K562 (cell line): ENCODE data around the gene CDCA5. TPM values are rescaled to one million over a fixed set of nuclear protein-coding genes. Genes with fewer than 3 reads are reported as not detected.
A peak's percentile ranks its signal among the peaks of the same experiment; 100 is the strongest.

Experiments
- BRD9 ChIP-seq: fragments of 450-650 bp; IDR thresholded peaks from 2 replicates; pipeline ENCODE4 v1.6.1; 2018; ENCODE audit warnings: low read depth; ENCODE audit not compliant: partially characterized antibody
- BRF2 ChIP-seq: IDR thresholded peaks from 3 replicates; pipeline ENCODE4 v1.6.1; 2011; ENCODE audit warnings: borderline replicate concordance, mild to moderate bottlenecking; ENCODE audit not compliant: insufficient read length, insufficient read depth
- CBX2 ChIP-seq: fragments of 200-600 bp; sonication (generic); IDR thresholded peaks from one replicate; pipeline ENCODE4 v1.6.1; 2012; ENCODE audit warnings: mild to moderate bottlenecking, low read length, inconsistent platforms; ENCODE audit not compliant: insufficient read depth, poor library complexity, severe bottlenecking
- CHCHD3 ChIP-seq: fragments of 250-450 bp; sonication (Bioruptor Pico); IDR thresholded peaks from 2 replicates; pipeline ENCODE4 v2.1.2; 2022; ENCODE audit warnings: mild to moderate bottlenecking
- CREB5 ChIP-seq: fragments of 250-450 bp; sonication (Bioruptor Pico); IDR thresholded peaks from 2 replicates; pipeline ENCODE4 v1.5.0; 2020; ENCODE audit warnings: mild to moderate bottlenecking
- KLF13 ChIP-seq: fragments of 450-650 bp; IDR thresholded peaks from 2 replicates; pipeline ENCODE4 v1.6.1; 2016; ENCODE audit warnings: missing genetic modification characterization, low read depth, mild to moderate bottlenecking, missing compliant biosample characterization, moderate library complexity, borderline replicate concordance
- MXI1 ChIP-seq: IDR thresholded peaks from 2 replicates; pipeline ENCODE4 v1.6.1; 2011; ENCODE audit warnings: low read depth, mild to moderate bottlenecking, improper control_type of control experiment, low read length
- RBM22 ChIP-seq: fragments of 200-400 bp; formaldehyde crosslinking; IDR thresholded peaks from 2 replicates; pipeline ENCODE4 v1.6.1; 2018; ENCODE audit warnings: low read length, low read depth; ENCODE audit not compliant: poor library complexity, severe bottlenecking
- THAP7 ChIP-seq: fragments of 250-450 bp; sonication (Bioruptor Pico); IDR thresholded peaks from 2 replicates; pipeline ENCODE4 v1.5.0; 2021
- polyA plus RNA-seq, 8 experiments: library from polyadenylated mRNA; depleted of rRNA in 4 of 8; stranded (reverse) in 5 of 8; unstranded in 3 of 8; fragments of >200 nt; fragmentation: Nextera tagmentation in 2 of 8; fragmentation: Illumina TruSeq in 1 of 8; extraction: Ambion mirVana in 2 of 8; extraction: Trizol in 1 of 8; gene quantifications; 2 replicates each; pipeline versions ENCODE4 v1.2.1 to v1.2.3, GENCODE V29; 2011 to 2014; ENCODE audit warnings: inconsistent platforms in 1 of 8, missing spikeins in 1 of 8
- total RNA-seq, 7 experiments: library from RNA; depleted of rRNA in 6 of 7; stranded (reverse); fragments of >200 nt in 6 of 7; fragmentation: Illumina TruSeq in 2 of 7; extraction: Trizol in 2 of 7; gene quantifications; 2 replicates each; pipeline versions ENCODE4 v1.2.1 to v1.2.3, GENCODE V29; 2011 to 2021; ENCODE audit warnings: low replicate concordance in 1 of 7
- TF ChIP-seq, protein P1 (sequence below), 2 experiments: fragments of 450-650 bp; formaldehyde crosslinking in 1 of 2; IDR thresholded peaks; 2 replicates each; pipeline versions ENCODE4 v1.4.0 to v1.6.1; 2014 to 2020; ENCODE audit warnings: mild to moderate bottlenecking in 2 of 2, borderline replicate concordance in 1 of 2, low read depth in 1 of 2

Gene CDCA5
- total and polyA plus RNA-seq, 9 of the 15 experiments (the other 6 are each of a cell fraction or from before 2014, with no cell fraction given), result 18.9 to 94.3 (median 64.6) TPM

- TF ChIP-seq, protein P1, sequence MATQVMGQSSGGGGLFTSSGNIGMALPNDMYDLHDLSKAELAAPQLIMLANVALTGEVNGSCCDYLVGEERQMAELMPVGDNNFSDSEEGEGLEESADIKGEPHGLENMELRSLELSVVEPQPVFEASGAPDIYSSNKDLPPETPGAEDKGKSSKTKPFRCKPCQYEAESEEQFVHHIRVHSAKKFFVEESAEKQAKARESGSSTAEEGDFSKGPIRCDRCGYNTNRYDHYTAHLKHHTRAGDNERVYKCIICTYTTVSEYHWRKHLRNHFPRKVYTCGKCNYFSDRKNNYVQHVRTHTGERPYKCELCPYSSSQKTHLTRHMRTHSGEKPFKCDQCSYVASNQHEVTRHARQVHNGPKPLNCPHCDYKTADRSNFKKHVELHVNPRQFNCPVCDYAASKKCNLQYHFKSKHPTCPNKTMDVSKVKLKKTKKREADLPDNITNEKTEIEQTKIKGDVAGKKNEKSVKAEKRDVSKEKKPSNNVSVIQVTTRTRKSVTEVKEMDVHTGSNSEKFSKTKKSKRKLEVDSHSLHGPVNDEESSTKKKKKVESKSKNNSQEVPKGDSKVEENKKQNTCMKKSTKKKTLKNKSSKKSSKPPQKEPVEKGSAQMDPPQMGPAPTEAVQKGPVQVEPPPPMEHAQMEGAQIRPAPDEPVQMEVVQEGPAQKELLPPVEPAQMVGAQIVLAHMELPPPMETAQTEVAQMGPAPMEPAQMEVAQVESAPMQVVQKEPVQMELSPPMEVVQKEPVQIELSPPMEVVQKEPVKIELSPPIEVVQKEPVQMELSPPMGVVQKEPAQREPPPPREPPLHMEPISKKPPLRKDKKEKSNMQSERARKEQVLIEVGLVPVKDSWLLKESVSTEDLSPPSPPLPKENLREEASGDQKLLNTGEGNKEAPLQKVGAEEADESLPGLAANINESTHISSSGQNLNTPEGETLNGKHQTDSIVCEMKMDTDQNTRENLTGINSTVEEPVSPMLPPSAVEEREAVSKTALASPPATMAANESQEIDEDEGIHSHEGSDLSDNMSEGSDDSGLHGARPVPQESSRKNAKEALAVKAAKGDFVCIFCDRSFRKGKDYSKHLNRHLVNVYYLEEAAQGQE (IDR thresholded peaks at IDR 0.05; ENCODE audit: borderline replicate concordance), result no peak
- TF ChIP-seq, protein P1 (CRISPR knock-in tag; IDR thresholded peaks at IDR 0.05; ENCODE audit: low read depth), result peak; percentile 67; the same call in 1 of the 2 replicates
- TF ChIP-seq MXI1 (peak; percentile 79), RBM22 (peak; percentile 74), CREB5 (CRISPR knock-in tag) (no peak), CHCHD3 (CRISPR knock-in tag) (0 out of 2 replicates have a peak, but pooled peaks have one; percentile 65), BRF2 (no peak), THAP7 (CRISPR knock-in tag) (peak; percentile 95), CBX2 (no peak), BRD9 (no peak), KLF13 (tag) (peak; percentile 75)
Measured at GRCh38 chr11:65095974-65096806, 12.3 kb upstream of the CDCA5 start, which contains the start of gene VPS51 (continued).
